Endothelial cell (in vitro differentiated cells): ENCODE results near the gene GPD2. TPM values are rescaled to one million over a fixed set of nuclear protein-coding genes. Genes with fewer than 3 reads are reported as not detected.
"Not testable (repeated sequence)": the region's sequence is repeated elsewhere in the genome, so short reads cannot be mapped to it uniquely, and the experiment has no call there.

Experiments
- DNase-seq: peaks from one replicate; pipeline ENCODE4 v3.0.0; 2021; ENCODE audit warnings: low spot score
- H3K27ac Mint-ChIP-seq: one replicate; pipeline ENCODE4 v1.8.0; 2021; ENCODE audit warnings: mixed read lengths, inconsistent platforms; ENCODE audit not compliant: unreplicated experiment
- H3K27me3 Mint-ChIP-seq: one replicate; pipeline ENCODE4 v1.8.0; 2021; ENCODE audit warnings: mild to moderate bottlenecking, moderate library complexity, mixed read lengths, inconsistent platforms; ENCODE audit not compliant: unreplicated experiment
- H3K36me3 Mint-ChIP-seq: one replicate; pipeline ENCODE4 v1.8.0; 2021; ENCODE audit warnings: mild to moderate bottlenecking, low read depth, mixed read lengths, inconsistent platforms; ENCODE audit not compliant: unreplicated experiment
- H3K4me1 Mint-ChIP-seq: one replicate; pipeline ENCODE4 v1.8.0; 2021; ENCODE audit warnings: mild to moderate bottlenecking, mixed read lengths, inconsistent platforms; ENCODE audit not compliant: unreplicated experiment
- H3K4me3 Mint-ChIP-seq: one replicate; pipeline ENCODE4 v1.8.0; 2021; ENCODE audit warnings: mild to moderate bottlenecking, mixed read lengths, inconsistent platforms; ENCODE audit not compliant: unreplicated experiment
- H3K9me3 Mint-ChIP-seq: one replicate; pipeline ENCODE4 v1.8.0; 2021; ENCODE audit warnings: mixed read lengths, inconsistent platforms; ENCODE audit not compliant: unreplicated experiment
- CTCF ChIP-seq: fragments of 200-600 bp; sonication (generic); IDR thresholded peaks from one replicate; pipeline ENCODE4 v1.5.0; 2021; ENCODE audit warnings: antibody characterized with exemption; ENCODE audit not compliant: unreplicated experiment
- total RNA-seq: library from RNA; stranded (reverse); fragmentation: NEBNext Ultra II Directional; extraction: Animal tissue kit (Norgen Biotek cat#: 25700); gene quantifications from one replicate; pipeline ENCODE4 v1.2.1, GENCODE V29; 2021; ENCODE audit not compliant: unreplicated experiment

GPD2 gene
- total RNA-seq, 1 donor from 2014 or later, result 38.3 TPM

- H3K27ac Mint-ChIP-seq, result no peak overlapping the region
- TF ChIP-seq CTCF, result no peak
- H3K4me3 Mint-ChIP-seq, result no peak overlapping the region
- DNase-seq, result no peak
- H3K9me3 Mint-ChIP-seq, result no peaks in the 10 kb centered on the region
- H3K27me3 Mint-ChIP-seq, result no peaks in the 10 kb centered on the region
- H3K4me1 Mint-ChIP-seq, result no peaks in the 10 kb centered on the region
- H3K36me3 Mint-ChIP-seq, result peaks cover 12% of the 10 kb centered on the region
Measured at GRCh38 chr2:156517419-156517818, 81.2 kb downstream of the GPD2 start.

GRCh38 chr2:156518138-156518537, 82.0 kb downstream of the GPD2 start:
- Mint-ChIP-seq H3K9me3 (no peaks in the 10 kb centered on the region), H3K27ac (no peak overlapping the region), H3K4me1 (no peaks in the 10 kb centered on the region), H3K27me3 (no peaks in the 10 kb centered on the region), H3K36me3 (peaks cover 12% of the 10 kb centered on the region), H3K4me3 (no peak overlapping the region)
- TF ChIP-seq CTCF, result no peak
- no peak for DNase-seq

- DNase-seq, result no peak
- Mint-ChIP-seq H3K4me3 (no peak overlapping the region), H3K27me3 (no peaks in the 10 kb centered on the region), H3K36me3 (peaks cover 12% of the 10 kb centered on the region), H3K9me3 (no peaks in the 10 kb centered on the region), H3K27ac (no peak overlapping the region), H3K4me1 (no peaks in the 10 kb centered on the region)
- TF ChIP-seq CTCF, result no peak
Measured at GRCh38 chr2:156522864-156523440, 86.8 kb downstream of the GPD2 start.

GRCh38 chr2:156526950-156527636, 90.9 kb downstream of the GPD2 start:
- no peak for TF ChIP-seq CTCF
- Mint-ChIP-seq H3K4me1 (no peaks in the 10 kb centered on the region), H3K36me3 (no peaks in the 10 kb centered on the region), H3K27ac (no peak overlapping the region), H3K4me3 (no peak overlapping the region), H3K9me3 (no peaks in the 10 kb centered on the region), H3K27me3 (no peaks in the 10 kb centered on the region)
- no peak for DNase-seq

- DNase-seq, H3K27ac Mint-ChIP-seq, H3K36me3 Mint-ChIP-seq, H3K27me3 Mint-ChIP-seq, H3K4me3 Mint-ChIP-seq, H3K4me1 Mint-ChIP-seq, H3K9me3 Mint-ChIP-seq: not testable (repeated sequence)
Measured at GRCh38 chr2:156528583-156528982, 92.4 kb downstream of the GPD2 start.
